Endothelial cell of umbilical vein (primary cell): ENCODE measurements around the gene DGCR2. TPM values are rescaled to one million over a fixed set of nuclear protein-coding genes. Genes with fewer than 3 reads are reported as not detected.

Experiments used
- BruUV-seq: library from RNA; stranded (reverse); fragments of 400-500 nt; replicated peaks from 2 replicates; lab custom pipeline; 2021; lab: Mats Ljungman, UMichigan
- CTCF ChIA-PET: fragments of 300-600, 350-600 bp; sonication (Branson Sonifier 250); formaldehyde crosslinking; loops from one replicate; lab custom pipeline; 2021; ENCODE audit warnings: antibody characterized with exemption, inconsistent platforms; lab: Charles Lee
- POLR2A ChIA-PET: fragments of 300-600, 350-600 bp; sonication (Branson Sonifier 250); formaldehyde crosslinking; loops from one replicate; lab custom pipeline; 2021; ENCODE audit warnings: antibody characterized with exemption, inconsistent platforms; lab: Charles Lee
- DNase-seq: peaks from one replicate; pipeline ENCODE4 v3.0.0-alpha.2; 2011; ENCODE audit warnings: low read depth, low spot score
- FAIRE-seq: peaks from 2 replicates; lab custom pipeline; 2011; peaks lifted over from hg19 to GRCh38; lab: Jason Lieb, UNC
- H2AFZ ChIP-seq: 2 replicates; pipeline ENCODE4 v1.6.0; 2012; ENCODE audit warnings: low read depth, low read length, control low read depth, inconsistent platforms
- H3K27ac ChIP-seq: 2 replicates; pipeline ENCODE4 v1.5.1; 2011; ENCODE audit warnings: low read depth, mild to moderate bottlenecking, control low read depth, low read length, moderate library complexity; ENCODE audit not compliant: insufficient read depth
- H3K27me3 ChIP-seq, 2 experiments: 2 replicates each; pipeline versions ENCODE4 v1.6.0 to v1.6.1; 2011; ENCODE audit warnings: low read length in 2 of 2, mixed read lengths in 1 of 2; ENCODE audit not compliant: control insufficient read depth in 2 of 2, insufficient read depth in 2 of 2
- H3K36me3 ChIP-seq, 2 experiments: 2 replicates in 1 of 2; 3 replicates in 1 of 2; pipeline ENCODE4 v1.5.1; 2011; ENCODE audit warnings: low read length in 2 of 2, mild to moderate bottlenecking in 1 of 2, moderate library complexity in 1 of 2; ENCODE audit not compliant: control insufficient read depth in 2 of 2, insufficient read depth in 2 of 2; ENCODE audit errors: extremely low read depth in 1 of 2
- H3K4me1 ChIP-seq: 3 replicates; pipeline ENCODE4 v1.5.1; 2011; ENCODE audit warnings: mild to moderate bottlenecking, low read length; ENCODE audit not compliant: control insufficient read depth, insufficient read depth; ENCODE audit errors: extremely low read depth
- H3K4me2 ChIP-seq: 2 replicates; pipeline ENCODE4 v1.6.1; 2011; ENCODE audit warnings: low read length, control low read depth, mixed read lengths; ENCODE audit not compliant: insufficient read depth
- H3K4me3 ChIP-seq, 3 experiments: fragments of 200-600 bp in 1 of 3; sonication (generic), shearing (Covaris generic) in 1 of 3; replicated peaks in 1 of 3; 2 replicates each; pipeline ENCODE4 v1.5.1; 2011 to 2016; ENCODE audit warnings: control low read depth in 3 of 3, low read length in 3 of 3, mild to moderate bottlenecking in 2 of 3, inconsistent platforms in 1 of 3, low read depth in 1 of 3, moderate library complexity in 1 of 3; ENCODE audit not compliant: insufficient read depth in 1 of 3
- H3K79me2 ChIP-seq: 2 replicates; pipeline ENCODE4 v1.6.0; 2012; ENCODE audit warnings: low read length, inconsistent platforms; ENCODE audit not compliant: control insufficient read depth, insufficient read depth
- H3K9ac ChIP-seq: replicated peaks from 2 replicates; pipeline ENCODE3; 2011; ENCODE audit warnings: low read length, control low read depth; ENCODE audit not compliant: insufficient read depth; ENCODE audit errors: extremely low read depth
- H3K9me1 ChIP-seq: replicated peaks from 3 replicates; pipeline ENCODE4 v1.6.0; 2011; ENCODE audit warnings: mild to moderate bottlenecking, low read length; ENCODE audit not compliant: control insufficient read depth, insufficient read depth; ENCODE audit errors: extremely low read depth
- H3K9me3 ChIP-seq: replicated peaks from 2 replicates; pipeline ENCODE4 v1.5.1; 2012; ENCODE audit warnings: low read length, inconsistent platforms; ENCODE audit not compliant: control insufficient read depth, insufficient read depth
- H4K20me1 ChIP-seq: replicated peaks from 2 replicates; pipeline ENCODE3; 2011; ENCODE audit warnings: mild to moderate bottlenecking, low read length; ENCODE audit not compliant: control insufficient read depth, insufficient read depth; ENCODE audit errors: extremely low read depth
- CTCF ChIP-seq, 2 donors: IDR thresholded peaks; 1 replicate in 1 of 2; 2 replicates in 1 of 2; pipeline ENCODE4 v1.5.1; 2011; ENCODE audit warnings: low read length in 2 of 2, mild to moderate bottlenecking in 2 of 2, moderate library complexity in 2 of 2, control low read depth in 1 of 2, inconsistent platforms in 1 of 2, low read depth in 1 of 2; ENCODE audit not compliant: insufficient read depth in 1 of 2; ENCODE audit errors: extremely low read depth in 1 of 2
- EZH2 ChIP-seq: IDR thresholded peaks from 2 replicates; pipeline ENCODE4 v1.6.1; 2012; ENCODE audit warnings: borderline replicate concordance, low read depth, mild to moderate bottlenecking, moderate library complexity, low read length, inconsistent platforms; ENCODE audit not compliant: severe bottlenecking
- FOS ChIP-seq: IDR thresholded peaks from 2 replicates; pipeline ENCODE4 v1.6.1; 2011; ENCODE audit warnings: mild to moderate bottlenecking, low read length, moderate library complexity, borderline replicate concordance; ENCODE audit not compliant: insufficient read depth
- GATA2 ChIP-seq: IDR thresholded peaks from 2 replicates; pipeline ENCODE4 v1.7.0; 2011; ENCODE audit warnings: low read depth, mild to moderate bottlenecking, moderate library complexity, mixed read lengths, low read length; ENCODE audit not compliant: insufficient read length, insufficient read depth
- JUN ChIP-seq: IDR thresholded peaks from 2 replicates; pipeline ENCODE4 v1.6.1; 2011; ENCODE audit warnings: borderline replicate concordance, low read depth; ENCODE audit not compliant: insufficient read length, insufficient read depth
- MAX ChIP-seq: IDR thresholded peaks from 2 replicates; pipeline ENCODE4 v1.6.1; 2011; ENCODE audit not compliant: insufficient read depth, insufficient read length
- MYC ChIP-seq: IDR thresholded peaks from one replicate; pipeline ENCODE4 v1.6.1; 2011; ENCODE audit warnings: mild to moderate bottlenecking, low read depth, low read length
- POLR2A ChIP-seq: IDR thresholded peaks from 2 replicates; pipeline ENCODE4 v1.6.1; 2012; ENCODE audit warnings: low read depth, mild to moderate bottlenecking, control low read depth, low read length
- POLR2AphosphoS5 ChIP-seq: IDR thresholded peaks from 2 replicates; pipeline ENCODE4 v1.6.1; 2012; ENCODE audit warnings: low read depth, mild to moderate bottlenecking, control low read depth, low read length, moderate library complexity; ENCODE audit not compliant: insufficient read depth
- dilution Hi-C: fragments of 300-500 bp; cut with MboI; formaldehyde crosslinking; loops from one replicate; pipeline ENCODE4 v1.15.0; 2019; ENCODE audit warnings: low sequenced_read_pairs; ENCODE audit not compliant: extremely low pct_ligation_motif_present
- intact Hi-C: fragments of 100-400 bp; cut with micrococcal nuclease; formaldehyde crosslinking; loops from one replicate; pipeline ENCODE4 v1.10.0; 2022
- polyA plus RNA-seq, 4 experiments: library from polyadenylated mRNA; depleted of rRNA in 3 of 4; stranded (reverse) in 3 of 4; unstranded in 1 of 4; fragments of >200 nt; gene quantifications; 2 replicates each; pipeline versions ENCODE4 v1.2.1 to v1.2.3, GENCODE V29; 2011 to 2012; ENCODE audit warnings: missing spikeins in 1 of 4
- total RNA-seq: library from RNA; stranded (reverse); gene quantifications from 2 replicates; pipeline ENCODE4 v1.2.3, GENCODE V29; 2021

DGCR2 gene
- total and polyA plus RNA-seq, 2 donors (not counting 3 experiments of a cell fraction or from before 2014, with no cell fraction given) = 44.8 to 51.2 TPM

DNA sequence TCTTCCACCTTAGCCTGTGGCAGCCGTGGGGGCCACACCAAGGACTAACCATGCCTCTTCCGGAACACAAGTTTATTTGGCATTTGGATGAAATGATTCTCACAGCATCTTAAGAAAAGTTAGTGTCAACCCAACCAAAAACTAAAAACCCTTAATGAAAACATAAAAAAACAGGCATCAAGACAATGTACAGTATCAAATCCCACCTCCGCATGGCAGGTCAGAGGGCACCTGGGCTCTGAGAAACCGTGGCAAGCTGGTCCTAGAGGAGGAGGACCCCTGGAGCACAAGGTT lies 86.0 kb downstream of the DGCR2 start:
- DNase-seq (no peak), FAIRE-seq (no peak)
- H2AFZ ChIP-seq = no peak overlapping the region
- H3K4me2 ChIP-seq = no peak overlapping the region
- no peaks in the 10 kb centered on the region for H3K9me1 ChIP-seq
- CTCF ChIA-PET = interaction anchor here (1.0 kb wide), 2 partner anchors 12 to 49 kb away, joined by 3 to 4 read pairs; no protein-coding TSS in a partner anchor
- H4K20me1 ChIP-seq = no peaks in the 10 kb centered on the region
- intact Hi-C loops = no loop called here
- H3K4me3 ChIP-seq = no peak overlapping the region
- H3K9ac ChIP-seq = no peak overlapping the region
- H3K9me3 ChIP-seq = no peaks in the 10 kb centered on the region
- POLR2A ChIA-PET = no interaction called here
- H3K36me3 ChIP-seq = peaks cover 0 to 10% of the 10 kb centered on the region in 2 experiments
- H3K4me1 ChIP-seq = no peaks in the 10 kb centered on the region
- H3K79me2 ChIP-seq = no peaks in the 10 kb centered on the region
- TF ChIP-seq GATA2 (no peak), MAX (no peak), POLR2A (no peak), JUN (no peak), POLR2AphosphoS5 (no peak), EZH2 (no peak), CTCF (IDR thresholded peaks at IDR 0.05; ENCODE audit: extremely low read depth in 1 of 2, insufficient read depth in 1 of 2, low read depth in 1 of 2, low read length in 2 of 2) (no peak), MYC (no peak), FOS (no peak)
- no TSS peak for BruUV-seq
- H3K27me3 ChIP-seq = no peaks in the 10 kb centered on the region
- dilution Hi-C loops = no loop called here
- H3K27ac ChIP-seq = no peak overlapping the region
